ENCODE results near the gene CCHCR1. TPM values are rescaled to one million over a fixed set of nuclear protein-coding genes. Genes with fewer than 3 reads are reported as not detected.

CCHCR1 gene
- total and polyA plus RNA-seq, 9 of the 15 experiments (the other 6 are each of a cell fraction or from before 2014, with no cell fraction given) = 1.2 to 47.3 (median 32.0) TPM

GRCh38 chr6:31175971-31176370, 18.4 kb upstream of the CCHCR1 start:
- H3K27ac ChIP-seq (ENCODE audit: extremely low read depth, low read depth, low read length) = no peak overlapping the region
- ChIA-PET POLR2A (interaction anchor here (0.5 kb wide), 1 partner anchor 24 kb away, joined by 3 read pairs; no protein-coding TSS in a partner anchor), CTCF (ENCODE audit: low intra/inter-chr PET ratio) (no interaction called here)
- BruUV-seq (replicated peaks) = no TSS peak
- no peaks in the 10 kb centered on the region for H4K20me1 ChIP-seq (replicated peaks; ENCODE audit: control insufficient read depth, insufficient read depth, low read length)
- DNase-seq (ENCODE audit: extremely low read depth in 1 of 4, low spot score in 3 of 4) (peak in 3 of 4 experiments; percentile 43 to 58 (median 45)), ATAC-seq (peak; percentile 75), FAIRE-seq (peak; percentile 81)
- H3K9me1 ChIP-seq (ENCODE audit: control insufficient read depth, insufficient read depth, low read length) = no peaks in the 10 kb centered on the region
- intact Hi-C loops (cut with micrococcal nuclease) (no loop called here), in situ Hi-C loops (cut with MboI) (no loop called here)
- no peaks in the 10 kb centered on the region for H3K79me2 ChIP-seq (ENCODE audit: control insufficient read depth, insufficient read depth, low read length)
- H3K9me3 ChIP-seq (replicated peaks; ENCODE audit: control insufficient read depth, insufficient read depth, low read depth, low read length) = no peaks in the 10 kb centered on the region
- H3K36me3 ChIP-seq (ENCODE audit: control insufficient read depth, insufficient read depth, low read length) = no peaks in the 10 kb centered on the region
- H3K4me2 ChIP-seq (ENCODE audit: insufficient read depth, low read length) = peak overlapping the region; percentile 25; the same call in 1 of the 2 replicates
- H3K4me1 ChIP-seq (replicated peaks in 1 of 2; ENCODE audit: control insufficient read depth in 2 of 2, insufficient read depth in 2 of 2, low read length in 2 of 2) = peaks cover 20 to 27% of the 10 kb centered on the region in 2 experiments
- peak overlapping the region in 1 of 2 experiments; percentile 21; a peak in 1 of 4 replicates for H3K9ac ChIP-seq (ENCODE audit: insufficient read depth in 1 of 2, low read depth in 2 of 2, low read length in 2 of 2)
- no peaks in the 10 kb centered on the region for H3K27me3 ChIP-seq (ENCODE audit: control insufficient read depth in 2 of 2, insufficient read depth in 2 of 2, low read length in 2 of 2)
- no peak overlapping the region for H3K4me3 ChIP-seq
- H2AFZ ChIP-seq (ENCODE audit: low read depth, low read length) = peak overlapping the region; percentile 78
- WGBS (ENCODE audit: insufficient coverage, low coverage, missing lambda C conversion rate) = 19% methylated on average over 3 of the region's 3 CpGs
- TF ChIP-seq RBM34 (IDR thresholded peaks at IDR 0.05; ENCODE audit: borderline replicate concordance, insufficient read depth, low read length) (no peak), ZC3H4 (CRISPR knock-in tag; IDR thresholded peaks at IDR 0.05; ENCODE audit: borderline replicate concordance) (no peak), CBX2 (IDR thresholded peaks at IDR 0.05; ENCODE audit: insufficient read depth, low read length, poor library complexity, severe bottlenecking) (no peak), SMAD2 (IDR thresholded peaks at IDR 0.05; ENCODE audit: low read depth, low read length) (no peak), ZNF41 (CRISPR knock-in tag; conservative IDR thresholded peaks at IDR 0.05) (no peak), ZNF277 (CRISPR knock-in tag; IDR thresholded peaks at IDR 0.05; ENCODE audit: borderline replicate concordance) (no peak), HDAC8 (tag; IDR thresholded peaks at IDR 0.05) (no peak), KLF10 (CRISPR knock-in tag; IDR thresholded peaks at IDR 0.05) (no peak), HEY1 (CRISPR knock-in tag; IDR thresholded peaks at IDR 0.05; ENCODE audit: borderline replicate concordance) (no peak), MLX (CRISPR knock-in tag; conservative IDR thresholded peaks at IDR 0.05) (no peak), SP2 (IDR thresholded peaks at IDR 0.05; ENCODE audit: extremely low read depth, low read depth, low read length, poor library complexity, severe bottlenecking) (no peak), ZKSCAN8 (CRISPR knock-in tag; IDR thresholded peaks at IDR 0.05) (no peak), TRIM25 (IDR thresholded peaks at IDR 0.05; ENCODE audit: borderline replicate concordance) (no peak), UBTF (IDR thresholded peaks at IDR 0.05; ENCODE audit: borderline replicate concordance in 1 of 2, low read depth in 2 of 2, low read length in 2 of 2) (no peak), ZNF586 (CRISPR knock-in tag; conservative IDR thresholded peaks at IDR 0.05) (no peak)
